ENCODE data around the gene SPTBN5. TPM values are rescaled to one million over a fixed set of nuclear protein-coding genes. Genes with fewer than 3 reads are reported as not detected.

The SPTBN5 gene
- total and polyA plus RNA-seq, 11 donors, result 0.31 to 5.6 (median 1.7) TPM

GRCh38 chr15:41915255-41915994 lies 21.6 kb upstream of the SPTBN5 start:
- no peak for TF ChIP-seq CTCF (IDR thresholded peaks at IDR 0.05)
- no peak for TF ChIP-seq POLR2A (IDR thresholded peaks at IDR 0.05)
- Histone ChIP-seq H3K36me3 (peaks cover 0 to 54% (median 14%) of the 10 kb centered on the region in 9 donors), H3K27me3 (no peaks in the 10 kb centered on the region), H3K4me1 (peaks cover 20 to 91% (median 87%) of the 10 kb centered on the region in 12 donors), H3K9me3 (no peaks in the 10 kb centered on the region), H3K27ac (peak overlapping the region; percentile 60 to 93 (median 83)), H3K4me3 (no peak overlapping the region)
- WGBS, 4 donors, result 81 to 89% (median 85%) methylated on average over 6 of the region's 6 CpGs
- DNase-seq (peak in 1 of 5 donors; percentile 29), ATAC-seq (no peak)
- intact Hi-C loops (cut with DNase I), result loop anchor here in 5 of 10 donors (5.0 to 10.0 kb wide), 4 partner anchors 49 to 139 kb away; partner anchors contain the start of gene EHD4 (in 2 of the 5)

GRCh38 chr15:41914411-41914810 lies 20.6 kb upstream of the SPTBN5 start:
- Histone ChIP-seq H3K36me3 (peaks cover 0 to 62% (median 19%) of the 10 kb centered on the region in 9 donors), H3K4me3 (no peak overlapping the region), H3K27me3 (no peaks in the 10 kb centered on the region), H3K27ac (peak overlapping the region; percentile 60 to 93 (median 83)), H3K9me3 (no peaks in the 10 kb centered on the region), H3K4me1 (peaks cover 15 to 86% (median 77%) of the 10 kb centered on the region in 12 donors)
- DNase-seq (peak in 3 of 5 donors; percentile 61 to 72 (median 72)), ATAC-seq (peak; percentile 59 to 78 (median 76))
- 38 to 55% (median 45%) methylated on average over 5 of the region's 5 CpGs for WGBS, 4 donors
- TF ChIP-seq POLR2A (IDR thresholded peaks at IDR 0.05), result no peak
- TF ChIP-seq CTCF (IDR thresholded peaks at IDR 0.05), result no peak
- intact Hi-C loops (cut with DNase I), result loop anchor here in 3 of 10 donors (5.0 to 10.0 kb wide), 3 partner anchors 33 to 140 kb away; no protein-coding TSS in a partner anchor

GRCh38 chr15:41913256-41913655 lies 19.4 kb upstream of the SPTBN5 start:
- WGBS, 4 donors, result 58 to 79% (median 76%) methylated on average over 3 of the region's 3 CpGs
- Histone ChIP-seq H3K36me3 (peaks cover 0 to 62% (median 19%) of the 10 kb centered on the region in 9 donors), H3K9me3 (no peaks in the 10 kb centered on the region), H3K27me3 (no peaks in the 10 kb centered on the region), H3K27ac (peak overlapping the region; percentile 43 to 93 (median 83)), H3K4me3 (no peak overlapping the region), H3K4me1 (peaks cover 9 to 86% (median 71%) of the 10 kb centered on the region in 12 donors)
- no peak for TF ChIP-seq CTCF (IDR thresholded peaks at IDR 0.05)
- intact Hi-C loops (cut with DNase I), result loop anchor here in 3 of 10 donors (5.0 to 10.0 kb wide), 3 partner anchors 34 to 142 kb away; no protein-coding TSS in a partner anchor
- DNase-seq, result no peak
- ATAC-seq, result no peak

GRCh38 chr15:41911691-41912345 lies 18.0 kb upstream of the SPTBN5 start:
- intact Hi-C loops (cut with DNase I), result loop anchor here in 3 of 10 donors (5.0 to 10.0 kb wide), 3 partner anchors 35 to 143 kb away; no protein-coding TSS in a partner anchor
- Histone ChIP-seq H3K27me3 (no peaks in the 10 kb centered on the region), H3K4me3 (no peak overlapping the region), H3K9me3 (no peaks in the 10 kb centered on the region), H3K36me3 (peaks cover 0 to 66% (median 30%) of the 10 kb centered on the region in 9 donors), H3K4me1 (peaks cover 0 to 73% (median 59%) of the 10 kb centered on the region in 12 donors), H3K27ac (peak overlapping the region; percentile 43 to 93 (median 83))
- TF ChIP-seq CTCF (IDR thresholded peaks at IDR 0.05) (no peak), POLR2A (IDR thresholded peaks at IDR 0.05) (no peak)
- ATAC-seq (no peak), DNase-seq (peak in 1 of 5 donors; percentile 27)
- WGBS, 4 donors, result 64 to 76% (median 71%) methylated on average over 9 to 14 of the region's 14 CpGs

Data from heart left ventricle (tissue), 16 donors.